ENCODE measurements around the gene CYP27B1.

CYP27B1 gene

GRCh38 chr12:57750561-57751431, 16.1 kb downstream of the CYP27B1 start:
- no peak for FAIRE-seq

GRCh38 chr12:57749061-57749460, 17.8 kb downstream of the CYP27B1 start:
- FAIRE-seq, result no peak

- no peak for FAIRE-seq
Measured at GRCh38 chr12:57746025-57746424, 20.9 kb downstream of the CYP27B1 start.

GRCh38 chr12:57745485-57745881, 21.4 kb downstream of the CYP27B1 start:
- no peak for FAIRE-seq

GRCh38 chr12:57744777-57745484, 21.9 kb downstream of the CYP27B1 start, which contains the start of gene TSPAN31:
Gene TSPAN31 (plus strand): TSS chr12:57745039. CDS start chr12:57745155, 116 bp downstream.
- no peak for FAIRE-seq

GRCh38 chr12:57744194-57744776, 22.6 kb downstream of the CYP27B1 start:
- no peak for FAIRE-seq

GRCh38 chr12:57743769-57744168, 23.1 kb downstream of the CYP27B1 start:
- no peak for FAIRE-seq

GRCh38 chr12:57741844-57742738, 24.8 kb downstream of the CYP27B1 start:
- no peak for FAIRE-seq

GRCh38 chr12:57741413-57741789, 25.5 kb downstream of the CYP27B1 start:
- no peak for FAIRE-seq

GRCh38 chr12:57740656-57741412, 26.0 kb downstream of the CYP27B1 start:
- no peak for FAIRE-seq

GRCh38 chr12:57739914-57740538, 26.9 kb downstream of the CYP27B1 start:
- FAIRE-seq, result no peak

GRCh38 chr12:57739387-57739786, 27.5 kb downstream of the CYP27B1 start:
- no peak for FAIRE-seq

GRCh38 chr12:57738661-57739237, 28.1 kb downstream of the CYP27B1 start, which contains the start of gene AGAP2:
Gene AGAP2 (minus strand): TSS chr12:57738742. CDS start chr12:57738246, 496 bp downstream.
- no peak for FAIRE-seq

GRCh38 chr12:57737467-57738460, 29.1 kb downstream of the CYP27B1 start:
- no peak for FAIRE-seq

- no peak for FAIRE-seq
Measured at GRCh38 chr12:57736741-57737466, 30.0 kb downstream of the CYP27B1 start.

GRCh38 chr12:57735952-57736740, 30.7 kb downstream of the CYP27B1 start:
- FAIRE-seq, result no peak

GRCh38 chr12:57735198-57735855, 31.6 kb downstream of the CYP27B1 start:
- no peak for FAIRE-seq
